HG03097 (cell line): ENCODE data around the gene IER5L.

Source experiments
- ATAC-seq: cut with Tn5 transposase; IDR thresholded peaks from one replicate; pipeline ENCODE4 v1.9.1; 2021; ENCODE audit not compliant: unreplicated experiment, low FRiP score

IER5L gene

DNA sequence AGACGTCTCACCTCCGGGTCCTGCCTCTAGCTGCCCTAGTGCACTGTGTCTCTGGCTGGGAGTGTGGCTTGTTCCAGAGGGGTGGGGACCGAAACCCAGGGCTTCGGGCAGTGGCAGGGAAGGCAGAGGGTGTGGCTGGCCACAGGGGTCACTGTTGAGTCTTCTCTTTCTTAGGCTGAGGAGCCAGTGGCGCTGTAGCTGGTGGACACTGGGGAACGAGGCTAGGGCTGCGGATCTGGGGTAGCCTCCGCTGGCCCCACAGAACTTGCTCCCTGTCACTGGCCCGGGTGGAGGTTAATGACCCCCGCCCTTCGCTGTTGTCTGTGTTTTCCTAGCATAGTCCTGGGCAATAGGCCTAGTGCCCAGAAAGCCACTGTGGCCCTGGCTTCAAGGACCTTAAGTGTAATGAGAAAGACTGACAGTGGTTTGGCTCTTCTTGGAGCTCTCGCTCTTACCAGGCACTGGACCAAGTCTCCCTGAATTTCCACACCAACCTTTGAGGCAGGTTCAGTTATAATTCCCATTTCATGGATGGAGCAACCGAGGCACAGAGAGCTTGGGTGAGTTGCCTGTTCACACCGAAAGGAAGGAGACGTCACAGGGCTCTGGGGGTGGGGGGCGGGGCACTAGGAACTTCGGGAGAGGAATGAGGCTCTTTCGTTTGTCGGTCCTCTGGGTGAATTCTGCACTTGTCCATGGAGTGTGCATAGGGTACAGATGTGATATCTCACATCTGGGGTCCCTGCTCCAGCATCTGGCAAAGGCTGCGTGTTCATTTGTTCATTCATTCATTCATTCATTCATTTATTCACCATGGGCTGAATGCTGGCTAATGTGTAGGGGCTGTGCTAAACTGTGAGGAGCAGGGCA, 4.8 kb upstream of the IER5L start:
- ATAC-seq = no peak

DNA sequence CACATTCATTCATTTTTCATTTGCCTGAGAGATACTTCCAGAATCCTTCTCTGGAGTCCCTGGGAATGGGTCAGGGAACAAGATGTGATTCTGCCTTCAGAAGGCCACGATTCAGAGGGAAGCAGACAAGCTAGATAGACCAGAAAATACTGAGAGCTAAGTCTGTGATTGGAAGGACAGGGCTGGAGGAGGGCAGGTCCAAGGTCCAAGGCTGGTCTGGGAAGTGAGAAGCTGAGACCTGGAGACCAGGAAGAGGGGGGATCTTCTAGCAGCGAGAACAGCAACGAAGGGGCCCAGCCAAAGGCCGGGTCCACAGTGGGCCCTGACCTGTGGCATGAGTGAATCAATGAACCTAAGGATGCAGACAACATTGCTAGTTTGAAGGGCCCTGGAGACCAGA, 4.1 kb upstream of the IER5L start:
- no peak for ATAC-seq

DNA sequence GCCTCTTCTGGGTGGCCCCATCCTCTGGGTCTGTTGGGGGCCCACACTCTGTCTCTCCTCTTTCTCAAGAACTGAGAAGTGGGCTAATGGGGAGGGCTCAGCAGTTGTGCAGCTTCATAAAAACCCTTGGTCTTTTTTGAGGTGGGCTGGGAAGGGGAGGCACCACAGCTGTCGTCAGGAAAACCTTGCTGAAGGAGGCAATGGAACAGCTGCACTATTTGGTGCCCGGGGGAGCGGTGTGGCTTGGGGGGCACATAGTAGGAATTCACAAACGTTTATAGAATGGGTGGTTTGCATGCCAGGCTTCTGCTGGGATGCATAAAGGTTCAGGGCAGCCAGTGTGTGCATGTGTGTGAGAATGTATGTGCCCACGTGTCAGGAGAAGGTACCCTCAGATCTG, 3.2 kb upstream of the IER5L start:
- ATAC-seq = no peak

DNA sequence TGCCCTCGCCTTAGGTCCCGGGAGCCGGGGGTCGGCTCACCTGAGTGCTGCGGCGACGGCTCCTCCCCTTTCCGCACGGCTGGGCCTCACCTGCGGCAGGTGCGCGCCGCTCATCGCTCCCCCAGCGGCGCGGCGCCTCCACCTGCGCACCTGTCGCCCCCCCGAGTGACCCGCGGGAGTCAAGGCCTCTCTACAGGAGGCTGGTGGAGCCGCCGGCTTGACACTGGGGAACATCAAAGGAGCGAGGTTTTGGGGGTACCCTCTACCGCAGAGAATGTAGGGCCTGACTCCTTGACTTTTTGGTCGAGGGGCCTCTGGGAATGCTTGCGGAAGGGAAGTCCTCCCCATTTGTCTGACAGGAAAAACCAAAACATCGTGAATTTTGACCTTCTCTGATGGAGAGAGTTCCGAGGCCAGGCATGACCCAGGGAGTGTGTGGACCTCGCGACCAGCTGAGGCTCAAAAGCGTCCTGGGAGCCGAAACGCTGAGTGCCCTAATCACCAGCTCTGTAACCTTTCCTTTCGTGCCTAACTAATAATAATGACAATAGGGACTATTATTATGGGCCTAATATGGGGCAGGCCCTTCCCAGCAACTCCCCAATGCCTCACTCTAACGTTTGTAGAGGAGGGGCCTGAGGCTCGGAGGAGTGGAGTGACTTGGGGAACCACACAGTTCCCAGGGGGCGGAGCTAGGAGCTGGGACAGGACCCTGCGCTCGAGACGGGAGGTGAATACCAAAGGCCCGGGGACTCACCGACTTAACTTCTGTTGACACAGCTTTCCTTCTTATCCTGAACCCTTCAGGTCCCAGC, 714 bp upstream of the IER5L start:
- ATAC-seq = no peak

DNA sequence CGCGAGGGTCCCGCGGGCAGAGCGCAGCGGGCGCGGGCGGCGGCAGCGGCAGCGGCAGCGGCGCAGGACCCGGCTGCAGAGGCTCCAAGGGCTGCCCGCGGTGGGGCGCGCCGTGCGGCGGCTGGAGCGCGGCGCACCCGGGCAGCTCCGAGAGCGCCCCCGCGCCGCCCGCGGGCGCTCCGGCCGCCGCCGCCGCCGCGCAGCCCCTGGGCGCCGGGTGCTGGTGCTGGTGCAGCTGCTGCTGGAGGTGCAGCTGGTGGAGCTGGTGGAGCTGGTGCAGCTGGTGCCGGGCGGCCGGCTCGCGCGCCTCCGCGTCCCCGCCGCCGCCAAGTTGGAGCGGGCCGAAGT, 644 bp downstream of the IER5L start:
- ATAC-seq = peak; percentile 12

DNA sequence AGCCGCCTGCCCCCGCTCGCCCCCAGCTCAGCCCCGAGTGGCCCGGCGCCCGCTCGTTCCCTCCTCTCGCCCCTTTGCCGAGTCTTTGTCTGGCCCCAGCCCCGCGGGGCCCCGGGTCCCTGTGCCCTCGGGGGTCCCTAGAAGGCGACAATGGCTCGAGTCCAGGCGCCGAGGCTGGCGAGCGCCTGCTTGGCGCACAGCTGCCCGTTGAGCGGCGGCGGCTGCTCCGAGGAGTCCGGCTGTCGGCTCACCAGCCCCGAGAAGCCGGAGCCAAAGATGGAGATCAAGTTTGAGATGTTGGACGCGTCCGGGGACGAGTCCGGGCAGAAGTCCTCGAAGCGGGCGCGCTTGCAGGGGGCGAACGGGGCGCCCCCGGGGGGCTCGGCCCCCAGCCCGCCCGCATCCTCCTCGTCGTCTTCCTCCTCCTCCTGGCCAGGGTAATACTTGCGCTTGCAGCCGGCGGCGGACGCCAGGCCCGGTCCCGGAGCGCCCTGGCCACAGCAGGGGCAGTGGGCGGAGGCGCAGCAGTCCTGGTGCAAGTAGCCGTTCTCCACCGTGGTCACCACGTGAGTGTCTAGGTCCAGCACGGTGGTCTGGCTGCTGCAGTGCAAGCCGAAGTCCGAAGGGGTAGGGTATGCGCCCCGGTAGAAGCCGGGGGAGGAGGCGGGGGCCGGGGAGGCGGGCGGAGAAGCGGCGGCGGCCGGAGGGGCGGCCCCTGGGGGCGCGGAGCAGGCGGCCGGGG, 1.2 kb downstream of the IER5L start:
- no peak for ATAC-seq

DNA sequence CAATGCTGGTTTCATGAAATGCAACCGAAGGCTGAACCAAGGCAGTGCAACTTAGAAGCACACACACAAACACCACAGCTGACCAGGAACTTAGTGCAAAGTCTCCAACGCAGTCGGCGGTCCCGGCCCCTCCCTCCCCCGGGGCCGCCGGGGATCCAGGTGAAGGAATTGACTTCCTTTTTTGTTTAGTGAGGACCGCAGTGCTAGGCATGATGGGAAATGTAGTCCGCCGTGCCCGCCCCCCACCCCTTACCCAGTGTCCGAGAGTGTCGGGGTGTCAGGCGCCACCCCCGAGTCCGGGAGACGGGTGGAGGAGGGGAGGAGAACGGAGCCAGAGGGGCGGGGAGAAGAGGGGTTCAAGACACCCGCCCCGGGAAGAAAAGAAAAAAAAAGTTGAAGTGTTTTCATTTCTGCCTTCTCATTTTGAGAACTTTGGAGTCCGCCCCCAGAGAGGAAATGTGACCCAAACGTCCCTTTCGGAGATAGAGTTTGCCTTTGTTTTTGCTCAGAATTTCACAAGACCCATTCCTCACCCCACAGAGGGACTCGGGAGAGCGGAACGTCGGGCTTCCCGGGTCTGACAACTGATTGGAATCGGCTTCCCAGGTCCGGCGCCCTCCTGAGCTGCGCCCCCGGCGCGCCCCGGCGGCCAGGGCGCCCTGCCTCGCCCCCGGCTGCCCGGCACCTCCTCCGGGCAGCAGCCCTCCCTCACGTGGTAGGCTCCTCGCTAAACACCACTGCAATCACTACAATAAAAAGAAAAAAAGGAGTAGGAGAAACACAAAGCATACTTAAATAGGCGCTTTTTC, 2.0 kb downstream of the IER5L start:
- no peak for ATAC-seq

DNA sequence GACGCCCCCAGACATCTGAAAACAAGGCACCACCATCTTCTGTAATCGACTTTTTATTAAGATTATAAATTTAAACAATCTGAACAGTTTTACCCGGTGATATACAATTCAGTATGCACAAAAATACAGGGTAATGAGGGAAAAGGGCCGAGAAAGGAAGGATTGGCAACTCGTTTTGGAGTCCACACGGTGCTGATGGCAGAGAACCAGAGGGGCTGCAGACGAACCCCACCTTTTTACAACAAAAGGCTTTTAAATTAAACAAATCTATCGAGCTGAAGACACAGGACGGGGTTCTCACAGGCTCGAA, 2.6 kb downstream of the IER5L start:
- no peak for ATAC-seq

DNA sequence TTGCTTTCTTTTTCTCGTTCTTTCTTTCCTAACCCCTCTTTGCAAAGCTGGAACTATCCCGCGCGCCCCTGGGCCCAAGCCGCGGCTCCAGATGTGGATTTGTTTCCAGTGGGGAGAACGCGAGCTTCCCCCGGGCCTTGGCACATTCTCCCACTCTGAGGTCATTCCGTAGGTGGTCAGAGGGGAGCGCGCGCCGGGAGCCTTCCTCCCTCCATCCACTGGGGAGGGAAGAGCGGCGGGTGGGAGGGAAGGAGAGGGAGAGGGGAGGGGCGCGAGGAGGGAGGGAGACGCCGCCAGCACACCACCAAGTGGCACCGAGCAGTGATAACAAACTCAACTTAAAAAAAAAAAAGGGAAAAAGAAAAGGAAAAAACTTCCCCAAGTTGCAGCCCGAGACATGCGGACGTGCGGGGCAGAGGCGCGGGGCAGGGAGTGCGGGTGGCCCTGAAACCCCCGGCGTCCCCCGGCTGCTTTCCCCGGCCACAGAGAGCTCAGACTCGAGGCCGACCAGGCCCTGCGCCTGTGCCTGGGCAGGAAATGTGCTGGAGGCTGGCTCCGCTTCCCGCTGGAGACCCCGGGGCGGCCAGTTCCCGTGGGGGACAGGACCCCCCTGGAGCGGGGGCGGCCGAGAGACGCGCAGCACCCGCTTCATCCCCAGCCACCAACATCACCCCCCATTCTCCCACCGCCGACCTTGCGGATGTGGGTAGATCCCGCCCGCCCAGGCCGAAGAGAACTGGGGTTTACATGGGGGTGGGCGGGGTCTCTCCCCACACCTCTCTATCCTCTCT, 3.1 kb downstream of the IER5L start:
- ATAC-seq = no peak

DNA sequence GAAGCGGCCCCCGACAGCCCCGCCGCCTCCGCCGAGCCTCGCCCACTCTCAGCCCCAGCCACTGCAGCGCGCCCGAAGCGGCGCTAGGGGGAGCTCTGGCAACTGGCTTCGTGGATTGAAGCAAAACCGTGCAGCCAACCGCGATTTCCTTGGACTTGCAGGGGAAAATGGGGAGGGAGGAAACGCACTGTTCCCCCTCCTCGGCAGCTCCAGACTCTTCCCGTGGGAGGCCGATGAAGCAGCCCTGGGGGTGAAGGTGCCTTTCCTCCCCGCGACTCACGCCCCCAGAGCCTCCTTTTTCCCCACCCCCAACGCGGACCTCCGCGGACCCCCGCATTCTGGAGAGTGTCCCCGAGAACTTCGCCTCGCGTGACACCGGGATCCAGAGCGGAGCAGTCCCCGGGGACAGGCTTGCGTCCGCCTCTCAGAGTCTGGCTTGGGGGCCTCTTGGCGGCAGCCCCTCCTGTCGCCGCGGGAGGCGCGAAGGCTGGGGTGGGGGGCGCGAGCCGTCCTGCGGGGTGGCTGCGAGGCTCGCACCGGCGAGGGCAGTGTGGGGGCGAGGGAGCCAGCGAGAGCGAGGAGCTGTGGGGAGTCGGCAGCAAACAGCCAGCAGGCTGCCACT, 3.8 kb downstream of the IER5L start:
- no peak for ATAC-seq

DNA sequence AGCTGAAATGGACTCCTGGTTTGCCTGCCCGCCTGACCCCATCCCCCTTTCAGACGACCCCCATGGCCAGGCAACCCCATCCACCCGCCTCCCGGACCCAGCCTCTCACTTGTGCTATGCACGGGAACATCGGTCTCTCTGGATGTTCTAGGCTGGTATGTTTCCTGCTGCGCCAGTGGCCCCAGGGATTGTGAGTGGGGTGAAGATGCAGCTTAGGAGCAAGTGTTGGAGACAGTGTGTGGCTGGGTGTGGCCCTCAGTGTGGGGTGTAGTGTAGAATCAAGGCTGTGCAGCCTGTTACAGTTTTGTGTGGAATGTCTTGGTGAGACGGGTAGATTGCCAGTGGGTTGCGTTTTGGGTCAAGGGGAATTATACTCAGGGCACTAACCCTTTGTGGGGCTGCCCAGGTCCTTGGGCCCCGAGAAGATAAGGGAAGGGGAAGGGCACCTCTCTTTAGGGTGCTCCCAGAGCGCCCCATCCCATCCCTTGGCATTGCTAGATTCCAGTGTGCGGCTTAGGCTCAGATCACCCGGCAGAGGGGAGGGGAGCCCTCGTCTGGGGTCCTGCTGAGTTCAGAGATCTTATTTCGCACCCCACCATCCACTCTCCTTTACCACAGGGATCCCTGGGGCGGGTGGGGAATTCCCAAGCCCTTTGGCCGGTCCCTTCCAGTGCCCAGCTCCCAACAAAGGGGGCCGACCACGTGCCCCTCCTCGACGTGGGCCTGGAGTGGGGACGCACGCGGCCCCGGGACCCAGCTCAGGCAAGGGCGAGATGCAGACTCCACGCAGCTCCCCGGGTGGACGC, 4.6 kb downstream of the IER5L start:
- ATAC-seq = no peak

DNA sequence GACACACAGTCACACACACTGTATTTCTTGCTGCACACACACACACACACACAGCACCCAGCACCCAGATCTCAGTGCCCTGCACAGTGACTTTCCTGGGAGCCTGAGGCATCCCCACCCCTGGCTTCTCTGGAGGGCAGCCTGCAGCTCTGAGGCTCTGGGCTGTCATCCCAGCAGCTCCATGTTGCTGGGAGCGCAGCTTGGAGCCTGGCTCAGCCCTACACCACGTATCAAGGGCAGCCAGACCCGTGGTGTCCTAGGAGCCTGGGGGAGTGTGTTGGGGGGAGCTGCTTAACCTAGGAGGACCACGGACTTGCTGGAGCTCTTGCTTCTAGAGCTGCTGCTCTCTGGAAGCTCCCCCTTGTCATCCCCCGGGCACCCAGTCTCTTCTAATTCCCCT, 5.2 kb downstream of the IER5L start:
- no peak for ATAC-seq

DNA sequence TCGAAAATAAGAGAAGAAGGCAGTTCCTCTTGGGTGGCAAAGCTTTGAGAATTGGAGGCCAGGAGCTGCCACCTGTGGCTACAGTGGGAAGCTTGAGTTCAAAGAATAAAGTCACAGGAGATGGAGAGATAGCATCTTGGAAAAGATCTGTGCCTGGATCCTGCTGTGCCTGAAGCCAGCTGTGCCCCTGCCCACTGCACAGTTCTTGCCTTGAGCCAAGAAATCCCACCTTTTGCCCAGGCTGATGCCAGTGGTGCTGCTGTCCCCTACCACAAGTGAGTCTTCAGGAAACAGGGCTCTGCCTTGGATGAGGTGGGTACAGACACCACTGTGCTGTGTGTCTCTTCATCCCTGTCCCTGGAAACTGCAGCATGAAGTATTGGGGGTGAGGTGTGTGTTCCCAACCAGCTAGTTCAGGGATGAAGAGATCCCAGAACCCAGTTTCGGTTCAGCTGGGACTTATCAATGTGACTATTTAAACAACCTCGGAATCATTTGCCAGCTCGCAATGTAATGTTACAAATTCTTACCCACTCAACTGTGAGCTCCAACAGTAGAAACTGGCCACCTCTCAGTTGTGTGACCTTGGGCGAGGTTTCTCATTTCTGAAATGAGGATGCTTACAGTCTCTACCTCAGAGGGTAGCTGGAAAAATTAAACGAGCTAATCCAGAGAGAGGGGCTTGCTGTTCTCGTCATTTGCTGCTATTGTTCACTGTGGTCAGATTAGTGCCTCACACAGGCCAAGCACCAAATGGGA, 5.9 kb downstream of the IER5L start:
- no peak for ATAC-seq

DNA sequence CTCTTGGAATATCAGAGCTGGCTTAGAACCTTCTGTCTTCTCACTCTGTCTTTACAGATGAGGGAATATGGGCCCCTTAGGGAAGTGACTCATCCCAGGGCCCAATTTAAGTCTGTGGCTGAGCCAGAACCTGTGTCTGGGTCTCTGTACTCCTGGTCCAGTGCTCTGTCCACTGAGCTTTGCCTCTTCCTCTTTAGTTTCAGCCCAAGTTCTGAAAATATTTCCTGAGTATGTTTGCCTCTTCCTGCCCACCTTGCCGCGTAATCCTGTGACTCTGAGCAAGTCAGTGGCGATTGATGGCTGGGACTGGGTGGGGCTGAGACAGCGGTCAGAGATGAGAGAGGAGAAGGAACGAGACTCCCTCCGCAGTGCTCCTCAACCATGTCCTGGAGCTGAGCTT, 7.8 kb downstream of the IER5L start:
- ATAC-seq = no peak

DNA sequence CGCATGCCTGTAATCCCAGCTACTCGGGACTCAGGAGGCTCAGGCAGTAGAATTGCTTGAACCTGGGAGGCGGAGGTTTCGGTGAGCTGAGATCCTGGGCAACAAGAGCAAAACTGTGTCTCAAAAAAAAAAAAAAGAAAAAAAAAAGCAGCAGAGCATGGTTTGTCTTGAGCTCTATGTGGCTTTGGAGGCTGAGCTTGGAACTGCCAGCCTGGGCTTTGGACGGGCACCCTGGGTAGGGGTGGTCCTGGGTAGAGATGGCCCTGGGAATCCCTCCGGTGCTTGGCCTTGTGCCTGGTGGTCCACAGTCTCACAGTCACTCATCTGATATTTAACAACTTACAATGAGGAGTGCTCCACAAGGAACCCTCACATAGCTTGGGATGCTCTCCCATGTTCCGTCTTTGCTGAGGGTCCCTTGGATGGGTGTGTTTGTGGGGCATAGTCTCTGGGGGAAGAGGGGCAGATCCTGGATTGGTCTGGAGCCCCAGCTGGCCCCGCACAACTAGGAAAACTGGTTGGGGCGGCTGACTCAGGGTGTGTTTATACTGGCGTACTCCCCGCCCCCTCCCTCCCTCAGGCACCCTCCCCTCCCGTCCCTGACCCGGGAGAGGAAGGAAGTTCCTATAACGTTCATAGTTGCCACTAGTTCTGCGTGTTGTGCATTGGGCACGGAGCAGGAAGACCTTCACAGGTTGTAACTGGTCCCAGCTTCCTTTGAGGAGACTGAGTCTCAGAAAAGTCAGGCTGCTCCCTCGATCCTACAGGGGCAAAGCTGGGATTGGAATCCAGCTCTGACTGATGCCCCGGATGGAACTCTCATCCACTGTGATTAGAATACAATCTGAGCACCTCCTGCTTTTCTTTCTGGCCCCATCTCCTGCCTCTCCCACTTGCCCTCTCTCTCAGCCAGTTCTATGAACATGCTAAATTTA, 11.2 kb downstream of the IER5L start:
- no peak for ATAC-seq

DNA sequence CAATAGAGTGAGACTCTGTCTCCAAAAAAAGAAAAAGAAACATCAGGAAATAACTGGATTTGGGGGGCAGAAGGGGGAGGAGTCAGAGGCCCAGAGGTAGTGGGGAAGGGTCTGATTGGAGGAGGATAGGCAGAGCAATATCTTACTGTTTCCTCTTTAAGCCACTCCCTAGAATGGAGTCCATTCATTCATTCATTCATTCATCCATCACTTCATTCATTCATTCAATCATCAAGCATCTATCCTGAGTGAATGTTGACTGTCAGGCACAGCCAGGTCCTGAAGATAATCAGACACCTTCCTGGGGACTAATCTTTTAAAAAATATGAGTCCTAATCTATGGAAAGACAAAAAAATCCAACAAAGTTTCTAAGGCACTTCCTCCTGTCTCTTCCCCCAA, 12.9 kb downstream of the IER5L start:
- ATAC-seq = no peak
